ENCODE measurements around the gene SLC10A7. TPM values are rescaled to one million over a fixed set of nuclear protein-coding genes. Genes with fewer than 3 reads are reported as not detected.

SLC10A7 gene
- total and polyA plus RNA-seq, 9 of the 15 experiments (the other 6 are each of a cell fraction or from before 2014, with no cell fraction given) = 6.4 to 22.8 (median 16.1) TPM

GRCh38 chr4:146329050-146329716, 192.6 kb downstream of the SLC10A7 start (continued):
- TF ChIP-seq RBM39 (optimal IDR thresholded peaks at IDR 0.05; ENCODE audit: low read depth, low read length) (no peak), ESRRA (IDR thresholded peaks at IDR 0.05; ENCODE audit: borderline replicate concordance, low read depth) (no peak), MTF1 (CRISPR knock-in tag; IDR thresholded peaks at IDR 0.05; ENCODE audit: borderline replicate concordance) (no peak), STAT6 (CRISPR knock-in tag; IDR thresholded peaks at IDR 0.05) (no peak)

DNA sequence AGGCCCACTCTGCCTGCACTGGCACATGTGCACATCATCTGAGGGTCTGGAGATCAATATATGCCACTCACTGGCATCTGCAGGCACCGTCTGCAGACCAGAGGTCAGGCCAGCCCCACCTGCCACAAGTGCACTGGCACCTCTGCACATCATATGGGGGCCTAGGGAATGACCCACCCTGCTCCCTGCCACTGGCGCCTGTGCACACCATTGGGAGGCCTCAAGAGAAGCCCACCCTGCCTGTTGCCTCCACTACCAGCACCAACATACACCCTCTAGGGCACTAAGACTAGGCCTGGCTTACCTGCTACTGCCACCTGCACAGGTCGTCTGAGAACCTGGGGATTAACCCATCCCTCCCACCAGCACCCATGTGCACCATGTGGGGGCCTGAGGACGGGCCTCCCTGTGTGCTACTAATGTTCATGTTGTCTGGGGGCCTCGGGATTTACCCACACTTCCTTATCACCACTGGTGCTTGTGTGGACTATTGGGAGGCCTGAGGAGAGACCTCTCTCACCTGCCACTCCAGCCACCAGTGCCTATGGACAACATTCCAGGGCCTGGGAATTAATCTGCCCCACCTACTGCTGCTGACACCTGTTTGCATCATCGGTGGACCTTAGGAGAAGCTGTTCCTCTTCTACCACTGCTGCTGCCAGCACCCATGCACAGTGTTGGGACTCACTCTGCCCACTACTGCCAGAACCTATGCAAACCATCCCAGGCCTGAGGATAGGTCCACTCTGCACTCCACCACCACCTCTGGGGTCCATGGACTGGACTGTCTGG, 193.7 kb downstream of the SLC10A7 start:
- ATAC-seq = no peak

More for the DNA sequence above, 193.7 kb downstream of the SLC10A7 start:
- no TSS peak for BruUV-seq (replicated peaks)
- ChIA-PET CTCF (ENCODE audit: low intra/inter-chr PET ratio) (no interaction called here), POLR2A (no interaction called here)
- Histone ChIP-seq H3K36me3 (ENCODE audit: control insufficient read depth, insufficient read depth, low read length) (no peaks in the 10 kb centered on the region), H3K79me2 (ENCODE audit: control insufficient read depth, insufficient read depth, low read length) (no peaks in the 10 kb centered on the region), H3K9me3 (replicated peaks; ENCODE audit: control insufficient read depth, insufficient read depth, low read depth, low read length) (no peaks in the 10 kb centered on the region), H3K9me1 (ENCODE audit: control insufficient read depth, insufficient read depth, low read length) (no peaks in the 10 kb centered on the region), H3K27me3 (ENCODE audit: control insufficient read depth in 2 of 2, insufficient read depth in 2 of 2, low read length in 2 of 2) (no peaks in the 10 kb centered on the region), H3K9ac (ENCODE audit: insufficient read depth in 1 of 2, low read depth in 2 of 2, low read length in 2 of 2) (peak overlapping the region in 1 of 2 experiments; percentile 35; a peak in 1 of 4 replicates), H2AFZ (ENCODE audit: low read depth, low read length) (no peak overlapping the region), H3K4me1 (replicated peaks in 1 of 2; ENCODE audit: control insufficient read depth in 2 of 2, insufficient read depth in 2 of 2, low read length in 2 of 2) (no peaks in the 10 kb centered on the region), H4K20me1 (replicated peaks; ENCODE audit: control insufficient read depth, insufficient read depth, low read length) (0 out of 2 replicates have a peak, but pooled peaks cover 3% of the 10 kb centered on the region), H3K4me3 (no peak overlapping the region), H3K4me2 (ENCODE audit: insufficient read depth, low read length) (no peak overlapping the region), H3K27ac (ENCODE audit: extremely low read depth, low read depth, low read length) (no peak overlapping the region)
- intact Hi-C loops (cut with micrococcal nuclease) (no loop called here), in situ Hi-C loops (cut with MboI) (no loop called here)
- FAIRE-seq (no peak), DNase-seq (ENCODE audit: extremely low read depth in 1 of 4, low spot score in 3 of 4) (no peak)
- 12% methylated on average over 6 of the region's 6 CpGs for WGBS (ENCODE audit: insufficient coverage, low coverage, missing lambda C conversion rate)
- TF ChIP-seq ZNF766 (CRISPR knock-in tag; conservative IDR thresholded peaks at IDR 0.05) (no peak), GATA2 (CRISPR knock-in tag; IDR thresholded peaks at IDR 0.05) (no peak), STAT5A (IDR thresholded peaks at IDR 0.05; ENCODE audit: borderline replicate concordance, low read length) (no peak), POLR2H (tag; IDR thresholded peaks at IDR 0.05; ENCODE audit: low read depth) (no peak), CAMTA2 (CRISPR knock-in tag; conservative IDR thresholded peaks at IDR 0.05) (no peak)

Data from K562 (cell line).